LoVo (cell line): ENCODE results near the gene IL18RAP.

Experiments used
- DNase-seq: peaks from one replicate; pipeline ENCODE4 v3.0.0-alpha.2; 2016; ENCODE audit warnings: low spot score

IL18RAP gene, protein sequence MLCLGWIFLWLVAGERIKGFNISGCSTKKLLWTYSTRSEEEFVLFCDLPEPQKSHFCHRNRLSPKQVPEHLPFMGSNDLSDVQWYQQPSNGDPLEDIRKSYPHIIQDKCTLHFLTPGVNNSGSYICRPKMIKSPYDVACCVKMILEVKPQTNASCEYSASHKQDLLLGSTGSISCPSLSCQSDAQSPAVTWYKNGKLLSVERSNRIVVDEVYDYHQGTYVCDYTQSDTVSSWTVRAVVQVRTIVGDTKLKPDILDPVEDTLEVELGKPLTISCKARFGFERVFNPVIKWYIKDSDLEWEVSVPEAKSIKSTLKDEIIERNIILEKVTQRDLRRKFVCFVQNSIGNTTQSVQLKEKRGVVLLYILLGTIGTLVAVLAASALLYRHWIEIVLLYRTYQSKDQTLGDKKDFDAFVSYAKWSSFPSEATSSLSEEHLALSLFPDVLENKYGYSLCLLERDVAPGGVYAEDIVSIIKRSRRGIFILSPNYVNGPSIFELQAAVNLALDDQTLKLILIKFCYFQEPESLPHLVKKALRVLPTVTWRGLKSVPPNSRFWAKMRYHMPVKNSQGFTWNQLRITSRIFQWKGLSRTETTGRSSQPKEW

DNA sequence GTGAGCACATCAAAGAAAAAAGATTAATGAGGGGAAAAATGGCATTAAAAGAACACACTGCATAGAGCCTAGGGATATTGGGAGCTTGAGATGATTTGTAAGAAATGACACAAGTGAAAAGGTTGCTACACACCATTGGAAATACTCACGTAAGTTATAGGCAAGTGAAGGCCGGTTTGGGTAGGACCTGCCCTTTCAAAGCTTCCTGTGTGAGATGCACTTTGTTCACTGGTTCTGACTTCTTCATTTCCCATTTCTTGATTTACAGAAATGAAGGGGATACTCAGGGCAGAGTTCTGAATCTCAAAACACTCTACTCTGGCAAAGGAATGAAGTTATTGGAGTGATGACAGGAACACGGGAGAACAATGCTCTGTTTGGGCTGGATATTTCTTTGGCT lies at the start of gene IL18RAP:
Gene IL18RAP (plus strand): TSS at position 251 of the 400 bp plus-strand sequence. CDS start 118 bp downstream, at position 369.
- no peak for DNase-seq

DNA sequence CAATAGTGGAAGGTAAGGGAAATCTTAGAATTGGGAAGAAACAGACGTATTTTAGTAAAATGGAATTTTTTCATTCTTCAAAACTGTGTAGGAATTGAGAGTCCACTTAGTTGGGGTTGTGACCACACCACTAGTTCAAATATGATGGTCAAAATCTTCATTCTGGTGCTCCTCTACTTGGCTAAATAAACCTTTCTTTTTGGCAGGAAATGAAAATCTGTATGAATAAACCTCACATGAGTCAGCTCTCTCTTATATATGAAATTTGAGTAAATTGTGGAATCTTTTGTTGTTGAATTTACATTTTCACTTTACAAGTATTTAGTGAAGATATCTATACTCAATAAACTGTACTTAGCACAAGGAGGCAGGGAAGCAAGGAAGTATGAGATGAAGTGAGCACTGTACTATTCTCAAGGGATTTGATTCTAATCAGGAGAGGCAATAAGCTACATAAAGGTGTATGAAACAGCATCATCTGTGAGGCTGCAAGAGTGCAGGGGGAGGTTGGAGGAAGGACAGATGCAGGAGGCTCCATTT lies 46.8 kb upstream of the IL18RAP start:
- DNase-seq: no peak

- no peak for DNase-seq
Measured at GRCh38 chr2:102383722-102384121, 39.2 kb upstream of the IL18RAP start.

DNA sequence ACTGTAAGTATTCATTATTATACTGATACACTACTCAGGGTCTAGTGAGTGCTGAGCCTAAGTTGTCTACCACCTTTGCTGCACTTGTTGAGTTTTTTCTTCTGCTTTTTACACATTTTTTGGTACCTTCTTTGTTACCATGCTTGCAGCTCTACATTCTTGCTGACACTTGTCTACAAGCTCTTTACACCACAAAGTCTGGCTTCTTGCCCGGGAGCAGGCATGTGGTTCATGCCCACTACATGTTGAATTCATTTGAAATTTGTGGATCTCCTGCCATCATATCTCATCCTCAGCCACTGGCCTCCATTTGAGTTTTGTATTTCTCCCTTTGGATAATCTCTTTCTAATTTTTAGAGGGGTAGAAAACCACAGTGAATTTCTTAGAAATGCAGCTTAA lies 37.4 kb upstream of the IL18RAP start:
- DNase-seq: no peak

GRCh38 chr2:102386004-102386403 lies 37.0 kb upstream of the IL18RAP start:
- DNase-seq: no peak

- no peak for DNase-seq
Measured at GRCh38 chr2:102386867-102387541, 36.0 kb upstream of the IL18RAP start.

- no peak for DNase-seq
Measured at GRCh38 chr2:102387763-102388546, 35.0 kb upstream of the IL18RAP start.

DNA sequence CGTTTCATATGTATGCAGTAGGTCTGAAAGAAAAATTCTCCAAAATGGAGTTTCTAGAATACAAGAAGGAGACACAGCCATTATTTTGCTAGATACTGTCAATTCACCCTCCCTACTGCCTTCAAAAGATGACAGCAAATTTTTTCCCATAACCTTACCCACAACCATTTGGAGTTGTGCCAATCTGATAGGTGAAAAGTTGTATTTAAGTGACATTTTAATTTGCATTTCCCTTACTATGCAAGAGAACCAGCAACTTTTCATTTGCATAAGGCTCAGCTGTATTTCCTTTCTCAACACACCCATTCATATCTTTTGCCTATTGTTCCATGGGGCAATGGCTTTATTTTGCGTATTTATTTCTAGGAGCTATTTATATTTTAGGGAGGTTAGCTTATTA lies 31.4 kb upstream of the IL18RAP start:
- DNase-seq: no peak

DNA sequence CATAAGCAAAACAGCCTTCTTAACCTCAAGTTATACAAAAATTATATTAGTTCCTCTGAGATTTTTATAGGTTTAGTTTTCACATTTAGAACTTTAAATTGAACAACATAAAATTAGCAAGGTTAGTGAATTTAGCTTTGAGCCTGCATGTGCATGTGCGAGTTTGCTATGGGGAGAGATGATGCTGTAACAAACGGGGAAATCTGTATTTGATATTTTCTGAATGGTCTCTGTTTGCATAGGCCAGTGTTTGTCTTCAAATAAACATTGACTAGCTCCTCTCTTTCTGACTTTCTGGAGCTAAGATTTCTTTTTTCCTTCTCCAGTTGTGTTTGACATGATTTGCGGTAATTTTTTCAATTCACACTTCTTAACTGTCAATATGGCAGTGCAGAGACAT lies 30.9 kb upstream of the IL18RAP start:
- DNase-seq: no peak

DNA sequence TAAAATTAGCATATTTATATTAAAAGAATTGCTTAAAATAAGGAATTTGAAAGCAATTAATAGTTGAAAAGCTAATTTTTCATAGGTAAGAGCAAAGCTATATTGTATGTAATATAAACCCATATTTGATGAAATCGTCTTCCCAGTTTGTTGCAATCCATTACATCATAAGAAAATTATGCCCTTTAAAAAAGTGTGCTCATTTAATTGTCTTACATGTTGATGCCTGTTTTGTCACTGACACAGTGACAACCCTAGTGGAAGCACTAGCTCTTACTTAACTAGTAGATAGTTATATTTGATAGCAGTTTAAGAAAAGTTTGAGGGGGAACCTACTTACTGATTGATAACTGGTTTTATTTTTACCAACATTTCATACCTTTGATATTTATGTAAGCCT lies 30.0 kb upstream of the IL18RAP start:
- DNase-seq: no peak

DNA sequence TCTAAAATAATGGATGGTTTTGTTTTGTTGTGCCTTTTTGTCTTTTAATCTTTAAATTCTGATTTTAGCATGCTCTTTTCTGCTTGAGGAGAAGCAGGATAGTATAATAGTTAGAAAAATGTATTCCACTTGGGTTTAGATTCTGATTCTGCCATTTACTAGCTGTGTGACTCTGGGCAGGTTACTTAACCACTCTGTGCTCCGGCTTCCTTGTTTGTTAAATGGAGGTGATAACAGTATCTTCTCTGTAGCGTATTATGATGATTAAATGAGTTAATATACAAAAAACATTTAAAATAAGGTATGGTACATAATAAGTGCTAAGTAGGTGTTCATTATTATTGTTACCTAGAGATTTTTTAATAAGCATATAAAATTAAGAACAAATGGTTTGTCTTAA lies 26.9 kb upstream of the IL18RAP start:
- DNase-seq: no peak

DNA sequence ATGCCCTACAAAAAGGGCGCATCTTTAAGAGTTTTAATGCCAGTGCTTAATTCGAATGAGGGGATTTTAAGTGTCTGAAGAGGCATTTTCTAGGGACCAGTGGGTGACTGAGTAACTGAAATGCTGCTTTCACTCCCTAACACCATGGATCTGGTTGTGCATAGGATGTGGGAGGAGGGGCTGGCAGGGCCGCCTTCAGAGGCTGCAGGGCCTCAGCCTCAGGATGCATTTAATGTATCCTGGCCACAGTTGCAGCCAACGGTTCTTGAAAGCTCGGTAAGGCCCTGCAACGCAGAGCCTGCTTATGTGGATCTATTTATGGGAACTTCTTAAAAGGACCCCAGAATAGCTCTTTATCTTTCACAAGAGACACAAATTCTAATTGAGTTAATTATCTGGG lies 25.8 kb upstream of the IL18RAP start:
- no peak for DNase-seq

GRCh38 chr2:102399499-102400141 lies 23.3 kb upstream of the IL18RAP start:
- no peak for DNase-seq

DNA sequence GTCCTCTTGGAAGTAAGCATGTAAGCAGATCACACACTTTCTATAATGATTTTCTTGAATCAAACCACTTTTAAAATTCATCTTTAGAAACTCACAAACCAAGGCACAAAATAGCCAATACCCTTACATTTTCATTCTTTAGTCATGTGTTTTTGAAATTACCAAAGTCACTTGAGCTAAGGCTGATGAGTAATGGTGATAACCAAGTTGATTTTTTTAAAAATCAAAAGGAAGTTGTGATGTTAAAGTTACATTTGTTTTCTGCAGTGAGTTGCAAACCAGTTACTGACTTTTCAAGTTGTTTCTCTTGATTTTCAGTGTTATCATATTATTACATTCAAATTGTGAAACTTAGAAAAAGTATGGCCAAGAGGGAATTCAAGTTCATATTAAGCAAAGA lies 21.5 kb upstream of the IL18RAP start:
- no peak for DNase-seq

- DNase-seq: no peak
Measured at GRCh38 chr2:102401865-102402264, 21.1 kb upstream of the IL18RAP start.

- no peak for DNase-seq
Measured at GRCh38 chr2:102410952-102411351, 12.0 kb upstream of the IL18RAP start.

DNA sequence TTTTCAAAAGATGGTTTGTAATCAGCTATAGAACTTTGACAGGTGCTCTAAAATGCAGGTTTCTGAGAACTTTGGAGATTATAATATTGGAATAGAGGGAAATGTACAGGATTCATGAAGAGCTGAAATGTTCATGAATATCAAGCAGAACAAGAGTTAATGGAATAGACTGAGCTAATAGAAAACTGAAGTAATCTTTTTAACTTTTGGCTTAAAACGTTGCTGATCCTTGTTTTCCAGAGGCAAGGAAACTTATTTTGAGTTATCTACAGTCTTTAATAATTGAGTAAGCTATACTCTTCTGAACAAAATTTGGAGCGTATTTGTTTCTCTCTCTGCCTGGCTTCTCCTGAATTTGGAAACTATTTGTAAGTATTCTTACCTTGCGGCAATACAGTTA lies 10.8 kb upstream of the IL18RAP start:
- no peak for DNase-seq

DNA sequence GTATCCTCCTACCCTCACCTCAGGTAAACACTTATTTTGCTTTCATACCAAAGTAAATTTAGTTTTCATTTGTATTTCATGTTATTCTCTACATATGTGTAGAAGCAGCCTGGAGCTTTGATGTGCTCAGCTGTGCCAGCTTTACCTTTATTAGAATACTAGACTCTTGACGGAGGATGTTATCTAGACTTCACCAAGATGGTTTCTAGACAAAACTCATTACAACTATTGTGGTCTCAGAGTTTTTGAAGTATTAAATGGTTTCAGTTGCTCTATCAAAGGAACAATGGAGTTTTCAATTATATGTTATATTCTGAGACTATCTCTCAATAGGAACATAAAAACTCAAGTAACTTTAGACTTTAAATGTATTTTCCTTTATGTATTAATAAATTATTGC lies 5.0 kb upstream of the IL18RAP start:
- no peak for DNase-seq

GRCh38 chr2:102418421-102418961 lies 4.5 kb upstream of the IL18RAP start:
- no peak for DNase-seq

GRCh38 chr2:102420290-102420689 lies 2.7 kb upstream of the IL18RAP start:
- no peak for DNase-seq
